Activated CD4-positive, alpha-beta T cell treated with anti-CD3 and anti-CD28 coated beads for 1 hour (primary cell): ENCODE results near the gene FMN2.

Experiments
- DNase-seq: peaks from one replicate; pipeline ENCODE4 v3.0.0-alpha.2; 2020

FMN2 gene

GRCh38 chr1:240201931-240202330, 110.2 kb downstream of the FMN2 start:
- no peak for DNase-seq

- DNase-seq = no peak
Observed at GRCh38 chr1:240207073-240207709, 115.5 kb downstream of the FMN2 start.

- no peak for DNase-seq
Observed at GRCh38 chr1:240210026-240210425, 118.3 kb downstream of the FMN2 start.

- no peak for DNase-seq
Observed at GRCh38 chr1:240212556-240212955, 120.9 kb downstream of the FMN2 start.

- DNase-seq = no peak
Observed at GRCh38 chr1:240217403-240217802, 125.7 kb downstream of the FMN2 start.

GRCh38 chr1:240219104-240219503, 127.4 kb downstream of the FMN2 start:
- no peak for DNase-seq

GRCh38 chr1:240226102-240226501, 134.4 kb downstream of the FMN2 start:
- DNase-seq = no peak

- DNase-seq = no peak
Observed at GRCh38 chr1:240230816-240231215, 139.1 kb downstream of the FMN2 start.

GRCh38 chr1:240232530-240232929, 140.8 kb downstream of the FMN2 start:
- DNase-seq = no peak

GRCh38 chr1:240234485-240235210, 143.0 kb downstream of the FMN2 start:
- DNase-seq = no peak

GRCh38 chr1:240235521-240236288, 144.0 kb downstream of the FMN2 start:
- no peak for DNase-seq

- DNase-seq = no peak
Observed at GRCh38 chr1:240237305-240237721, 145.6 kb downstream of the FMN2 start.

GRCh38 chr1:240239309-240239708, 147.6 kb downstream of the FMN2 start:
- DNase-seq = no peak

GRCh38 chr1:240241278-240241677, 149.6 kb downstream of the FMN2 start:
- no peak for DNase-seq

GRCh38 chr1:240242601-240243144, 151.0 kb downstream of the FMN2 start:
- no peak for DNase-seq

GRCh38 chr1:240244968-240245628, 153.4 kb downstream of the FMN2 start:
- DNase-seq = no peak

- DNase-seq = no peak
Observed at GRCh38 chr1:240245629-240246020, 153.9 kb downstream of the FMN2 start.

- DNase-seq = no peak
Observed at GRCh38 chr1:240247899-240248298, 156.2 kb downstream of the FMN2 start.

- no peak for DNase-seq
Observed at GRCh38 chr1:240254006-240254405, 162.3 kb downstream of the FMN2 start.

GRCh38 chr1:240254778-240255291, 163.2 kb downstream of the FMN2 start:
- DNase-seq = no peak

GRCh38 chr1:240255922-240256321, 164.2 kb downstream of the FMN2 start:
- no peak for DNase-seq

GRCh38 chr1:240256836-240257503, 165.3 kb downstream of the FMN2 start:
- no peak for DNase-seq
